Right atrium auricular region (tissue), 2 donors: Measurements from ENCODE around the gene ZBTB7C. TPM values are rescaled to one million over a fixed set of nuclear protein-coding genes. Genes with fewer than 3 reads are reported as not detected.

Experiments
- DNase-seq: peaks from one replicate; pipeline ENCODE4 v3.0.0-alpha.2; 2019; ENCODE audit warnings: low spot score
- H3K27ac ChIP-seq, 2 donors: fragments of 200-600 bp; sonication (generic); 1 replicate in 1 of 2; 2 replicates in 1 of 2; pipeline ENCODE4 v1.5.1; 2016 to 2019
- H3K27me3 ChIP-seq, 2 donors: fragments of 200-600 bp; sonication (generic); one replicate each; pipeline versions ENCODE4 v1.5.1 to v1.6.0; 2017 to 2019
- H3K36me3 ChIP-seq: fragments of 200-600 bp; sonication (generic); one replicate; pipeline ENCODE4 v1.5.1; 2016
- H3K4me1 ChIP-seq, 2 donors: fragments of 200-600 bp; sonication (generic); one replicate each; pipeline versions ENCODE4 v1.5.1 to v1.6.0; 2017 to 2019
- H3K4me3 ChIP-seq, 2 donors: fragments of 200-600 bp; sonication (generic); 1 replicate in 1 of 2; 2 replicates in 1 of 2; pipeline ENCODE4 v1.5.1; 2017 to 2019; ENCODE audit warnings: mild to moderate bottlenecking in 1 of 2, moderate library complexity in 1 of 2
- H3K9me3 ChIP-seq, 2 donors: fragments of 200-600 bp; sonication (generic); one replicate each; pipeline ENCODE4 v1.5.1; 2019
- total RNA-seq, 2 donors: library from RNA; depleted of rRNA; stranded (reverse); fragments of >200 nt; gene quantifications; one replicate each; pipeline ENCODE4 v1.1.0, GENCODE V29; 2016
- TF ChIP-seq, protein P1 (sequence below), 2 donors: fragments of 200-600 bp; sonication (generic); IDR thresholded peaks; one replicate each; pipeline ENCODE4 v1.5.1; 2019; ENCODE audit warnings: antibody characterized with exemption in 2 of 2

The ZBTB7C gene
- total RNA-seq, 2 donors from 2014 or later: 1.8 to 7.7 TPM

GRCh38 chr18:48428475-48429177 lies 19.4 kb upstream of the ZBTB7C start:
- no peaks in the 10 kb centered on the region for H3K36me3 ChIP-seq
- H3K27me3 ChIP-seq: no peaks in the 10 kb centered on the region
- no peaks in the 10 kb centered on the region for H3K9me3 ChIP-seq
- H3K4me1 ChIP-seq: no peaks in the 10 kb centered on the region
- TF ChIP-seq, protein P1, sequence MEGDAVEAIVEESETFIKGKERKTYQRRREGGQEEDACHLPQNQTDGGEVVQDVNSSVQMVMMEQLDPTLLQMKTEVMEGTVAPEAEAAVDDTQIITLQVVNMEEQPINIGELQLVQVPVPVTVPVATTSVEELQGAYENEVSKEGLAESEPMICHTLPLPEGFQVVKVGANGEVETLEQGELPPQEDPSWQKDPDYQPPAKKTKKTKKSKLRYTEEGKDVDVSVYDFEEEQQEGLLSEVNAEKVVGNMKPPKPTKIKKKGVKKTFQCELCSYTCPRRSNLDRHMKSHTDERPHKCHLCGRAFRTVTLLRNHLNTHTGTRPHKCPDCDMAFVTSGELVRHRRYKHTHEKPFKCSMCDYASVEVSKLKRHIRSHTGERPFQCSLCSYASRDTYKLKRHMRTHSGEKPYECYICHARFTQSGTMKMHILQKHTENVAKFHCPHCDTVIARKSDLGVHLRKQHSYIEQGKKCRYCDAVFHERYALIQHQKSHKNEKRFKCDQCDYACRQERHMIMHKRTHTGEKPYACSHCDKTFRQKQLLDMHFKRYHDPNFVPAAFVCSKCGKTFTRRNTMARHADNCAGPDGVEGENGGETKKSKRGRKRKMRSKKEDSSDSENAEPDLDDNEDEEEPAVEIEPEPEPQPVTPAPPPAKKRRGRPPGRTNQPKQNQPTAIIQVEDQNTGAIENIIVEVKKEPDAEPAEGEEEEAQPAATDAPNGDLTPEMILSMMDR (IDR thresholded peaks at IDR 0.05): no peak
- DNase-seq: no peak
- no peak overlapping the region for H3K4me3 ChIP-seq
- no peak overlapping the region for H3K27ac ChIP-seq

DNA sequence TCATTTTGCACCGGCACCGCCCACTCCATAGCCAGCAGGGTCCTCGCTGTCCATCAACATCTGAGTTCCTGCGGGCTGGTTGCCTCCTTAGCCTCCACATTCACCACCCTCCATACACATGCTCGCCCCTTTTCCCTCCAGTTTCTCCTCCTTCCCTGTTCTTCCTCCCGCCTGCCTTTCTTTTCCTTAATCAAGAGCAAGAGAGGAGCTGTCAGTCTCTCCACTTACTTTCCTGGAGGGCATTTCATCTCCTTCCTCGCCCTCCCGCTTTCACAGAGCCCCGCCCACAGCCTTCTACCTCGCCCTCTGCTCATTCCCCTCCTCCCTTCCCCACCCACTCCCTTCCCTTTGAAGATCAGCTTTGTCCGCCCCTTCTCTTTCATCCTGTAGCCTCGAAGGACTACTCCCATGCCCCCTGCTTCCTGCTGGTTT lies 13.8 kb upstream of the ZBTB7C start:
- TF ChIP-seq, protein P1 (IDR thresholded peaks at IDR 0.05): no peak
- H3K4me1 ChIP-seq: no peaks in the 10 kb centered on the region
- H3K27me3 ChIP-seq: no peaks in the 10 kb centered on the region
- H3K4me3 ChIP-seq: no peak overlapping the region
- no peaks in the 10 kb centered on the region for H3K36me3 ChIP-seq
- H3K9me3 ChIP-seq: no peaks in the 10 kb centered on the region
- no peak for DNase-seq
- H3K27ac ChIP-seq: no peak overlapping the region

GRCh38 chr18:48419277-48420022 lies 10.3 kb upstream of the ZBTB7C start:
- TF ChIP-seq, protein P1 (IDR thresholded peaks at IDR 0.05): no peak
- H3K4me3 ChIP-seq: no peak overlapping the region
- no peaks in the 10 kb centered on the region for H3K4me1 ChIP-seq
- no peaks in the 10 kb centered on the region for H3K27me3 ChIP-seq
- H3K9me3 ChIP-seq: no peaks in the 10 kb centered on the region
- H3K27ac ChIP-seq: no peak overlapping the region
- no peak for DNase-seq
- no peaks in the 10 kb centered on the region for H3K36me3 ChIP-seq

DNA sequence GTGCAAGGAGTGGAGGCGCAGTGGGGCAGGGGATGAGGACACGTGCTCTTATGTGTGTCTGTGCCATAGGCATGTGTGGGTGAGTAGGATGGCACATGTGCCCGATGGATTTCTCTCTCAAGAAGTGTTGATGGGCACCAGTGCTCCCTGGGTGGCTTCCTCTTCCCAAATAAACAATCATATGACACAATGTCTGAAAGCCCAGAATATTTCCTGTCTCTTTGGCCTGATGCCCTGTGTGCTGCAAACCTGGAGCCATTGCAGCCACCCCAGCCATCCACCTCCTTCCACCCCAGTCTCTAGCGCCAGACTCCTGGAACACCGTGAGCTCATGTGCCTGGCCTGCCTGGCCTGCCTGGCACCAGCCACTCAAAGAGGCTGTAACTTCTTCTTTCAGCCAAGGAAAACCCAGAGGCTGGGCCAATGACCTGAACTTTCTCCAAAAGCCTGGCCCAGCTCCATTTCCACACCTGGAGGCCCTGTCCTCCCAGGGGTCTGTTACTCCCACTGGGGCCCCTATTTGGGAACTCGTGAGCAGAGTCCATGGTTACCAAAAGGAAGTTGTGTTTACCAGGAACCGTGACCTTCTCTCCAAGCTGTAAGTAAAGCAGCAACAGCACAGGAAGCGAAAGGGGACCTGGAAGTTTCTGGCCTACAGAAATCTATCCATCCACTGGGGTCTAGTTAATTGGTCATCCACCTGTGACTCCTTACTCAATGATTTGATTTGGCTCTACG lies 9.5 kb upstream of the ZBTB7C start:
- Histone ChIP-seq H3K9me3 (no peaks in the 10 kb centered on the region), H3K27ac (no peak overlapping the region), H3K36me3 (no peaks in the 10 kb centered on the region), H3K4me3 (no peak overlapping the region), H3K27me3 (no peaks in the 10 kb centered on the region), H3K4me1 (no peaks in the 10 kb centered on the region)
- TF ChIP-seq, protein P1 (IDR thresholded peaks at IDR 0.05): no peak
- no peak for DNase-seq

- TF ChIP-seq, protein P1 (IDR thresholded peaks at IDR 0.05): no peak
- Histone ChIP-seq H3K27me3 (no peaks in the 10 kb centered on the region), H3K36me3 (no peaks in the 10 kb centered on the region), H3K27ac (no peak overlapping the region), H3K4me1 (no peaks in the 10 kb centered on the region), H3K9me3 (no peaks in the 10 kb centered on the region), H3K4me3 (no peak overlapping the region)
- no peak for DNase-seq
These were observed 8.8 kb upstream of the ZBTB7C start for GRCh38 chr18:48417985-48418384.
